Activated T-cell treated with anti-CD3 and anti-CD28 coated beads, Interleukin-2, amount 50 U/mL, for 24 hours (primary cell): ENCODE measurements around the gene ACBD4.
"Not testable (repeated sequence)": the region's sequence is repeated elsewhere in the genome, so short reads cannot be mapped to it uniquely, and the experiment has no call there.

Source experiments
- DNase-seq: peaks from one replicate; pipeline ENCODE4 v3.0.0-alpha.2; 2020
- H3K27ac Mint-ChIP-seq: 2 replicates; pipeline ENCODE4 v1.8.0; 2020; ENCODE audit warnings: mild to moderate bottlenecking, mixed read lengths
- H3K27me3 Mint-ChIP-seq: 2 replicates; pipeline ENCODE4 v1.8.0; 2020; ENCODE audit warnings: mixed read lengths
- H3K36me3 Mint-ChIP-seq: 2 replicates; pipeline ENCODE4 v1.8.0; 2020; ENCODE audit warnings: low read depth, mixed read lengths
- H3K4me1 Mint-ChIP-seq: 2 replicates; pipeline ENCODE4 v1.8.0; 2020; ENCODE audit warnings: low read depth, mixed read lengths
- H3K4me3 Mint-ChIP-seq: 2 replicates; pipeline ENCODE4 v1.8.0; 2020; ENCODE audit warnings: mild to moderate bottlenecking, moderate library complexity, mixed read lengths
- H3K9me3 Mint-ChIP-seq: 2 replicates; pipeline ENCODE4 v1.8.0; 2020; ENCODE audit warnings: mixed read lengths

The ACBD4 gene

DNA sequence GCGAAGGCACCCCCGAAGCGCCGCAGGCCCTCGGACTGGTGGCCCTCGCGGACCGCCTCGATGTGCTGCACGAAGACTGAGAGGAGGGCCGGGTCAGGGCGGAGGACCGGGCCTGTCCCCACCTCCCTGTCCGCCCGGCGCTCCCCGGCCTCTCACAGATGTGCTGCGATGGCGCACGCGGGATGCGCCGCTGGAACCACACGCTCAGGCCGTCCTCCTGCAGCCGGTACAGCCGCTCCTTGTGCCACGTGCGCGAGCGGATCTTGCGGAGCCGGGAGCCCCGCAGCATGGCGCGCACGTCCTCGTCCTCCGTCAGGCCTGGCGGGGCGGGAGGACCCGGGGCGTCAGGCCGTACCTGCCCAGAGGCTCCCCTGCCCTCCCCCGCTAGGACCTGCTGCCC is 14.4 kb upstream of the ACBD4 start:
- peaks cover 3% of the 10 kb centered on the region for H3K27me3 Mint-ChIP-seq
- no peak overlapping the region for H3K4me3 Mint-ChIP-seq
- no peaks in the 10 kb centered on the region for H3K9me3 Mint-ChIP-seq
- H3K36me3 Mint-ChIP-seq = no peaks in the 10 kb centered on the region
- no peak overlapping the region for H3K27ac Mint-ChIP-seq
- H3K4me1 Mint-ChIP-seq = no peaks in the 10 kb centered on the region
- DNase-seq = no peak

DNA sequence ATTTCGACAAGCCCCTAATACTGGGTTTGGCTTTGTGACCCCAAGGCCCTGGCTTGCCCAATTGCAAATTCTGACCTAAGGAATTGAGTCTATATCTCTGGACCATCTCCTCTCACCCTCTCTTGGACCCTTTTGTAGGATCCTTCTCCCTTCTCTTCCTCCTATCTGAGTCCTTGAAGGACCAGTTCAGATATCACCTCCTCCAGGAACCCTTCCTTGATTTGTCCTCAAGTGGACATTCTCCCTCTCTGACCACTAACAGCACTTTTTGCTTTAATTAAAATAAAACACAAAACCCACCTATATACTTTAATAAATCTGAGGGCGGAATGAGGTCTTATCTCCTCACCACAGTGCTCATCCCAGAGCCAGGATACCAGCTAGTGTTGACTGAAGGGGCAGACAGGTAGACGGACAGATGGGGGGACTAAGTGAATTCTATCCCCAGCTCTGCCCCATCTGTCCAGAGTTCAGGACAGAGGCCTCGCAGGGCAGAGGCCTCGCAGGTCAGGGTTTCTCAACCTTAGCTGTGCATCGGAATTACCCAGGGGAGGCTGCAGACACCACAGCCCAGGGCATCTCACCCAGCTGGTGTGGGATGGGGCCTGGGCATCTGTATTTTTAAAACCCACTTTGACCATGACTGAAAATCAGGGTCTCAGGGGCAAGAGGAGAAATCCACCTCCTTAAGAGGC is 12.3 kb upstream of the ACBD4 start:
- peaks cover 3% of the 10 kb centered on the region for H3K27me3 Mint-ChIP-seq
- H3K36me3 Mint-ChIP-seq = no peaks in the 10 kb centered on the region
- DNase-seq = no peak
- no peak overlapping the region for H3K4me3 Mint-ChIP-seq
- H3K27ac Mint-ChIP-seq = no peak overlapping the region
- H3K4me1 Mint-ChIP-seq = no peaks in the 10 kb centered on the region
- H3K9me3 Mint-ChIP-seq = no peaks in the 10 kb centered on the region

DNA sequence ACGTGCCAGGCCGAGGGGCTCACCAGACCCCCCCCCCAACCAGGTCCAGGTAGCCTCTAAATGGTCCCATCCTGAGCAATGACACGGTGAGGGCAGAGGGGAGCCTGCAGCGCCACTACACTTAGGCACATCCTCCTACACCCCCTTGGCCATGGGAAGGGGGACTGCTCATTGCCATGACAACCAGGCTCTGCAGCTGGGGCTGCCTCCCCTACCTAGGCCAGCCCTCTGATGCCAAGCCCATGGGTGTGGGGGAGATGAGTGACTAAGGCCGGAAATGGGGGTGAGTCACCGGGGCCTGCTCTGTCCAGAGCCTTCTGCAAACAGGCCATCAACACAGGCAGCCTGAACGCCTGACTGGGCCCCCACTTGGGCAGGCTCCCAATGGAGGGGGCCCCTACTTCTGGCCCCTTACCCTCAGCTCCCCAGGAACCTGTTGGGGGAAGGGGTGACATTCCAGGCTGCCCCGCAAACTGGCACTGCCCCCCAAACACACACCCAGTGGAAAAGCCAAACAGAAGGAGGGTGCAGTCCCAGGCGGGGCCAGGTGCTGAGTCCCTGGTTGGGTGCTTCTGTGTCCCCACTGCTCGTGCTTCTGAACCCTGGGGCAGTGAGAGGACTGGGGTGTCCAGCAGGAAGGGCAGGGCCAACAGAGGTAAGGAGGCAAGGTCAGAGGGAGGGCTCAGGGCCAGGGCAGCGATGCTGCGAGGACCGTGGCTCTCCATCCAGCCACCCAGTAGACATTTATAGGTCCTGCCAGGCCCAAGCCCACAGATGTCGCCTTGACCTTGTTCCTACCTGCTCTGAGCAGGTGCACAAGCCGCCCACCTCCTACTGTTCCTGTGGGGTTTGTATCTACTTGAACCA is 11.3 kb upstream of the ACBD4 start:
- DNase-seq = no peak
- Mint-ChIP-seq H3K4me1 (no peaks in the 10 kb centered on the region), H3K27me3 (peaks cover 3% of the 10 kb centered on the region), H3K36me3 (no peaks in the 10 kb centered on the region), H3K27ac (no peak overlapping the region), H3K9me3 (no peaks in the 10 kb centered on the region), H3K4me3 (no peak overlapping the region)

DNA sequence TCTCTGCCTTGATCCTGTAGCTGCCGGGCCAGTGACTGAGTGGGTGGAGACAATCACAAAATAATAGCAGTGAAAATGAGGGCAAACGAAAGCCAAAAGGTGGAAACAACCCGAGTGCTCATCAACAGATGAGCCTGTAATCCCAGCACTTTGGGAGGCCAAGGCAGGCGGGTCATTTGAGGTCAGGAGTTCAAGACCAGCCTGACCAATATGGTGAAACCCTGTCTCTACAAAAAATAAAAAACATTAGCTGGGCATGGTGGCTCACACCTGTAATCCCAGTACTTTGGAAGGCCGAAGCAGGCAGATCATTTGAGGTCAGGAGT is 10.7 kb upstream of the ACBD4 start:
- H3K4me3 Mint-ChIP-seq, H3K9me3 Mint-ChIP-seq, H3K27me3 Mint-ChIP-seq, H3K36me3 Mint-ChIP-seq, H3K27ac Mint-ChIP-seq, DNase-seq, H3K4me1 Mint-ChIP-seq: not testable (repeated sequence)

DNA sequence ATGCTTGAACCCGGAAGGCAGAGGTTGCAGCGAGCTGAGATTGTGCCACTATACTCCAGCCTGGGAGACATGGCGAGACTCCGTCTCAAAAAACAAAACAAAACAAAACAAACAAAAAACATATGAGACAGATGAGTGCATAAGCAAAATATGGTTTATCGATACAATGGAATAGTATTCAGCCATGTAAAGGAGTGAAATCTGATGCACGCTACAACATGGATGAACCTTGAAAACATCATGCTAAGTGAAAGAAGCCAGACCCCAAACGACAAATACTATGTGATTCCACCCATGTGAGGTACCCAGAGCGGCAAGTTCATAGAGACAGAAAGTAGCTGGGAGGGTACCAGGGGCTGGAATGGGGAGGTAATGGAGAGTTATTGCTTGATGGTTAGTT is 10.0 kb upstream of the ACBD4 start:
- DNase-seq = no peak
- Mint-ChIP-seq H3K27ac (no peak overlapping the region), H3K4me1 (no peaks in the 10 kb centered on the region), H3K36me3 (no peaks in the 10 kb centered on the region), H3K4me3 (no peak overlapping the region), H3K9me3 (no peaks in the 10 kb centered on the region), H3K27me3 (peaks cover 3% of the 10 kb centered on the region)

DNA sequence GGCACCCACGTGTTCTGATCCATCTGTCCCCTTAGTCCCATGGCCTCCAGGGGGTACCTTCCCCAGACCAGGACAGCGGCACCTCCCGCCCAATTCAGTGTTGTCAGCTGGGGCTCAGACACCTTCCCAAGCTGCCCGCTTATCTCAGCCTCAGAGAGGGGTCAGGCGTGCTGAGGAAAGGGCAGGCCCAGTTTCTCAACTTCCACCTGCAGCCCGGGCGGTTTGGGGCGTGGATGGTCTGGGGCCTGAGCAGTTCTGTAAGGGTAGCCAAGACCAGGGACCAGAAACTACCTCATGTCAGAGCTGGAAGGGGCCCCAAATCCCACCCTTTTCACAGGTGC is 8.3 kb upstream of the ACBD4 start:
- Mint-ChIP-seq H3K4me3 (no peak overlapping the region), H3K36me3 (no peaks in the 10 kb centered on the region), H3K4me1 (no peaks in the 10 kb centered on the region), H3K9me3 (no peaks in the 10 kb centered on the region), H3K27ac (no peak overlapping the region), H3K27me3 (peaks cover 4% of the 10 kb centered on the region)
- DNase-seq = no peak

DNA sequence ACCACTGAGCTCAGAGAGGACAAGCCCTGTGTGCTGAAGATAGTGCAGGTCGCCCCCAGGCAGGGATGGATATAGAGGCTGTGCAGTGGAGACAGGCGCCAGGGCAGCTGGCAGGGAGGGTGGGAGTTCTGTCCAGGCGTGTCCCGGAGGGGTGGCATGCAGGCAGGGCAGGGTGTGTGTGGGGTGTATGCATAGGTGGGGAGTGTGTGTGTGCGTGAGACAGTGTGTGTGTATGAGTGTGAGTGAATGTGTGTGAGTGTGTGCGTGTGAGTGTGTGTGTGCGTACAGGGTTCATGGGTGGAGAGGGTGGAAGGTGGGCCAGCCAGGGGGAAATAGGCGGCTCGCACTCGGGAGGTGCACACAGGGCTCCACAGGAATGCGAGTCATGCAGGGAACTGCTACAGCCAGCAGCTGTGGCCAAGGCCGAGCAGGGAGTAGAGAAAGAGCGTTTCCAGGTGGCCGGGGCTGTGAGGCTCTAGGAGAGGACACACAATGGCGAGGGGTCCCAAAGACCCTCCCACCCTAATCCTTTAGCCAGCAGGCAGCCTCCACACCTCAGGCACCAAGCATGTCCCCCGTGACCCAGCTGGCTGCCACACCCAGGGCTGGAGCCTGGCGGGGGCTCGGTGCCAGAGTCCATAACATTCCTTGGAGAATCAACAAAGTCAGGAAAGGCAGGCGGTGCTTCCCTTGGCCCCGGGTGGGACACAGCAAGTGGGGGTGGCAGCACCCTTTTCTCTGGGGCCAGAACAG is 7.8 kb upstream of the ACBD4 start:
- Mint-ChIP-seq H3K27me3 (peaks cover 4% of the 10 kb centered on the region), H3K4me3 (no peak overlapping the region), H3K4me1 (no peaks in the 10 kb centered on the region), H3K27ac (no peak overlapping the region), H3K36me3 (no peaks in the 10 kb centered on the region), H3K9me3 (no peaks in the 10 kb centered on the region)
- DNase-seq = no peak

DNA sequence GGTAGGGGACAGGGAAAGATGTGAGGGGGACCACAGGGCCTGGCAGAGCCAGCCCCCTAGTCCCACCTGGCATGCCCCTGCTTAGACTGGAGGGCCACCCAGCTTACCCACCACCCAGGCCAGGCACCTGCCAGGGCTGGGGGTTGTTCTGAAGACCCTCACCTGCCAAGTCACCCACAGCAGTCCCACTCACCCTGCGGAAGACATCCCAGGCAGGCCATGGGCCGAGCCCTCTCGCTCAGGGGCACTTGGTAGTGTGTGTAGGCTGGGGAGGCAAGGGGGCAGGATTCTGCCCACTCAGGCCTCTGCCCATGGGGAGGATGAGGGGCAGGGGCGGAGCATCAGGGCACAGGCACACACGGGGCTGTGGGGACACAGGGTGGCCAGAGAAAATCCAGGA is 7.2 kb upstream of the ACBD4 start:
- Mint-ChIP-seq H3K9me3 (no peaks in the 10 kb centered on the region), H3K4me1 (peaks cover 4% of the 10 kb centered on the region), H3K4me3 (no peak overlapping the region), H3K36me3 (no peaks in the 10 kb centered on the region), H3K27ac (no peak overlapping the region), H3K27me3 (peaks cover 4% of the 10 kb centered on the region)
- DNase-seq = no peak

DNA sequence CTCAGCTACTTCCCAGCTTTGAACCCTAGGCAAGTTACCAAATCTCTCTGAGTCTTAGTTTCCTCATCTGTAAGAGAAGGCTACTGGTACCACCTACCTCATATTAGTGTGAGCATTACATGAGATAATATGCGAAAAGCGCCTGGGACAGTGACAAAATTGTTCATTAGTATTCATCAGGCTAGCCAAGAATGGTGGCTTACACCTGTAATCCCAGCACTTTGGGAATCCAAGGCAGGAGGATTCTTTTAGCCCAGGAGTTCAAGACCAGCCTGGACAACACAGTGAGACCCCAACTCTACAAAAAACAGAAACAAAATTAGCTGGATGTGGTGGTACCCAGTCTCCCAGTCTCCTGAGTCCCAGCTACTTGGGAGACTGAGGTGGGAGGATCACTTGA is 6.5 kb upstream of the ACBD4 start:
- H3K4me1 Mint-ChIP-seq = peaks cover 7% of the 10 kb centered on the region
- H3K27ac Mint-ChIP-seq = no peak overlapping the region
- no peak overlapping the region for H3K4me3 Mint-ChIP-seq
- peaks cover 4% of the 10 kb centered on the region for H3K27me3 Mint-ChIP-seq
- H3K36me3 Mint-ChIP-seq = no peaks in the 10 kb centered on the region
- H3K9me3 Mint-ChIP-seq = no peaks in the 10 kb centered on the region
- DNase-seq = no peak

DNA sequence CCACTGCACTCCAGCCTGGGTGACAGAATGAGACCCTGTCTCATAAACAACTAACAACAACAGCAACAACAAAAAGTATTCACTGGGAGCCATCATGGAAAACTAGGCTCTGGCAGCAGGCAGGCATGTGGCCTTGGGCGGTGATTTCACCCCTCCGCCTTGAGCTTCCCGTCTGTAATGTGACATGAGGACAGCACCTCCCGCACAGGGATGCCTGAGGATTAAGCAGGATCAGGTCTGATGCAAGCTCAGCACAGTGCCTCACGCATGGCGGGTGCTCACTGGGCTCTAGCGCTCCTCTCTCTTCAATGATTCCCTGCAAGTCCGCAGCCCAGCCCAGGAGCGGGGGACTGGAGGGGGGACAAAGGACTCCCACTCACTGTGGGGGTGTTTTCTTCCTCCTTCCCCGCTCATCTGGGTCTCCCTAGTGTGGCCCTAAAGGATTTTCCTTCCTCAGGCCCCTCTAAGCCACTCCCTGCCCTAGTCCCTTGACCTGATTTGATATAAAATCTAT is 6.0 kb upstream of the ACBD4 start:
- no peak for DNase-seq
- H3K9me3 Mint-ChIP-seq = no peaks in the 10 kb centered on the region
- no peak overlapping the region for H3K27ac Mint-ChIP-seq
- peaks cover 7% of the 10 kb centered on the region for H3K4me1 Mint-ChIP-seq
- no peaks in the 10 kb centered on the region for H3K36me3 Mint-ChIP-seq
- no peak overlapping the region for H3K4me3 Mint-ChIP-seq
- H3K27me3 Mint-ChIP-seq = peaks cover 4% of the 10 kb centered on the region

DNA sequence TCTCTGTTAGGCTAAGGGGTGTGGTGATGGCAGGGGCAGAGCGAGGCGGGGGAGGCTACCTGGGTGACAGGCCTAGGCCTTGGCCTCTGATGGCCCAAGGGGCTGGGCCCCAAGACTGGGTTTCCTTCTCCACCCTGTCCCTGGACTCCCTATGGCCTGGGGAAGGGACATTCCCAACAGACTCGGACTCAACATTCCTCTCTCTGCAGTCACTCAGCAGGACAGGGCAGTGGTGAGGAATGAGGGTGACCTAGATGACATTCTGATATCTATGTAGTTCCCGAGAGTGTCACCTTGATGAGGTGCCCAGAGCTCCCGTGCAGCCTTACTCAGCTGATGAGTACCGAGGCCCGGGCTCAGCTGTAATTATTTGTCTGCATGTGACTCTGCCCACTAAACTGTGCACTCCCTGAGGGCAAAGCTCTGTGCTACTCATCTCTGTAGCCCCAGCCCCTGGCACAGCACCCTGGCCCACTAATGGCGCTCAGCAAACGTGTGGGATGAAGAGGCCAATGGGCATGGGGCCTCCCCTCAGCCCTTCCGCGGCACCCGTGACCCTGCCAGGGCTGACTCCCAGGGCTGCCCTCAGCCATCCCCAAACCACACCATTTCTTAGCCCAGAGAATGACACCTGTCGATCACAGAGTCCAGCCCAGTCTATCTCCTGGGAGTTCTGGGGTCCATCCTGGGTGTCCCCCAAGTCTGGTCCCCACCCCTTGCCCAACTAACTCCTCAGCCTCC is 5.4 kb upstream of the ACBD4 start:
- H3K4me3 Mint-ChIP-seq = no peak overlapping the region
- H3K4me1 Mint-ChIP-seq = peaks cover 7% of the 10 kb centered on the region
- H3K27ac Mint-ChIP-seq = no peak overlapping the region
- H3K9me3 Mint-ChIP-seq = no peaks in the 10 kb centered on the region
- H3K27me3 Mint-ChIP-seq = peaks cover 4% of the 10 kb centered on the region
- DNase-seq = no peak
- H3K36me3 Mint-ChIP-seq = no peaks in the 10 kb centered on the region

DNA sequence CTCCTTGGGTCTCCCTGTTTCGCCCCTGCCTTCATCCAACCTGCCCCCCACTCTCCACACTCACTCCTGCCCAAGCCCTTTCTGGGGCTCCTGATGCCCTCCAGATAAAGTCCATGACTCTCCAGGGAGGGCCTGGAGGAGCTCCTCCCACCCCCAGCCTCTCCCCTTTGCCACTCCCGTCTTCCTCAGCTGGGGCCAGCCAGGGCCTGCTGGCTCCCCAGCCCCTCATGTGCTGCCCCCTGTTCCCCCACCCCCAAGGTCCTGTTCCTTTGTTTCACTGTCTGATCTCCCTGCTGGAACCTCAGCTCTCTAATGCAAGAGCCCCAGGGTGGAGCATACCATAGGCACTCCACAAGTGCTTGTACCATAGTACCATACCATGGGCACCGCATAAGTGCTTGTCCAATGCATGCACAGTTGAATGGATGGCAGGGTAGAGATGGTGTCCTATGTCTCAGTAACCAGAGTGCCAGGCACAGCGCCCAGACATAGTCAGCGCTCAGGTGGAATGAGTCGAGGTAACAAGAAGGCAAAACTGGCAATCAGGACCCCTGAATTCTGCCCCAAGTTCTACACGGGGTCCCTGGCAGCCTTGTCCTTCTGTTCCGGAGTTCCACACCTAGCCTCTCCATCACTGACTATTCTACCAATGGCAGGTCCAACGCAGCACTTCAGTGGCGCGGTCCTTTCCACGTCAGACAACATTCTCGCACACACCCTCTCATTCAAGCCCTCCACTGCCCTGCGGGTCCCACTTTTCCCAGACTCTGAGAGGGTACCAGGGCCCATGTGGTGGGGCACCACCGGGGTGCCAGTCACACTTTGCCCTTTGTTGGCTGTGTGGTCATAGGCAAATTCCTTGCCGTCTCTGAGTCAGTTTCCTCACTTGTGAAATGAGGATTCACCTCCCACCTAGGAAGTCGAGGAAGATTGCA is 4.5 kb upstream of the ACBD4 start:
- H3K9me3 Mint-ChIP-seq = no peaks in the 10 kb centered on the region

DNA sequence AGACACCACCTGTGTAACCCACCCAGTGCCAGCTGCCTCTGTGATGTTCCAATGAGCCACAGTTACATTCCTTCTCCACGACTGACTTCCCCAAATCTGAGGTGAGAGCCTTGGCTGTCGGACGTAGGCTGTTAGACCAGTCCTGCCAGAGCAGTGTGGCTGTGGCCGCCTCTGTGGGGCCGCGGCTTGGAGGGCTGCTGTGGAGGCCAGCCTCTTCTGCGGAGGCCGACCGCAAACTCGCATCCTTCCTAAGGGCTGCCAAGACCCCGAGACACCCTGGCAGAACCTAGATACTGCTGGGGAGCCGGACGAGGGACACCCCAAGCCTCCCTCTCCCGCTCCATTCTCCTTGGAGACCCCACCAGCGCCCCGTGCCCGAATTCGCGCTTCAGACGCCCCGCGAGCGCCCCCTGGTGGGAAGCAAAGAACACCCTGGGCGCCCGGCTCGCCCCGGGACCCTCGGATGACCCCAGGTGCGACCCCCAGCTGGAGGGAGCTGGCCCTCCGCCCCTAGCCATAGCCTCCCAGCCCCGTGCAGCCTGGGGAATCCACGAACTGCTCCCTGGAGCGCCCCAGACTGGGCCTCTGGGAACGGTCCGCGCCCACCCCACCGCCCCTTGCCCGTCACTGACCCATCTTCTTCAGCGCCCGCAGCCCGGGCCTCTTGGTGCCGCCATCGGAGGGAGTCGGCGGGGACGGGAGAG is 3.7 kb upstream of the ACBD4 start:
- Mint-ChIP-seq H3K4me3 (peak overlapping the region; percentile 72), H3K36me3 (peaks cover 2% of the 10 kb centered on the region), H3K9me3 (no peaks in the 10 kb centered on the region), H3K27ac (no peak overlapping the region), H3K27me3 (peaks cover 4% of the 10 kb centered on the region), H3K4me1 (peaks cover 20% of the 10 kb centered on the region)
- peak; percentile 73 for DNase-seq

More for the DNA sequence above, 4.5 kb upstream of the ACBD4 start:
- H3K36me3 Mint-ChIP-seq = peaks cover 2% of the 10 kb centered on the region
- peaks cover 4% of the 10 kb centered on the region for H3K27me3 Mint-ChIP-seq
- DNase-seq = no peak
- peak overlapping the region; percentile 72 for H3K4me3 Mint-ChIP-seq
- H3K4me1 Mint-ChIP-seq = peaks cover 12% of the 10 kb centered on the region
- H3K27ac Mint-ChIP-seq = no peak overlapping the region
